ENCODE measurements around the gene PI4KA.

DNA sequence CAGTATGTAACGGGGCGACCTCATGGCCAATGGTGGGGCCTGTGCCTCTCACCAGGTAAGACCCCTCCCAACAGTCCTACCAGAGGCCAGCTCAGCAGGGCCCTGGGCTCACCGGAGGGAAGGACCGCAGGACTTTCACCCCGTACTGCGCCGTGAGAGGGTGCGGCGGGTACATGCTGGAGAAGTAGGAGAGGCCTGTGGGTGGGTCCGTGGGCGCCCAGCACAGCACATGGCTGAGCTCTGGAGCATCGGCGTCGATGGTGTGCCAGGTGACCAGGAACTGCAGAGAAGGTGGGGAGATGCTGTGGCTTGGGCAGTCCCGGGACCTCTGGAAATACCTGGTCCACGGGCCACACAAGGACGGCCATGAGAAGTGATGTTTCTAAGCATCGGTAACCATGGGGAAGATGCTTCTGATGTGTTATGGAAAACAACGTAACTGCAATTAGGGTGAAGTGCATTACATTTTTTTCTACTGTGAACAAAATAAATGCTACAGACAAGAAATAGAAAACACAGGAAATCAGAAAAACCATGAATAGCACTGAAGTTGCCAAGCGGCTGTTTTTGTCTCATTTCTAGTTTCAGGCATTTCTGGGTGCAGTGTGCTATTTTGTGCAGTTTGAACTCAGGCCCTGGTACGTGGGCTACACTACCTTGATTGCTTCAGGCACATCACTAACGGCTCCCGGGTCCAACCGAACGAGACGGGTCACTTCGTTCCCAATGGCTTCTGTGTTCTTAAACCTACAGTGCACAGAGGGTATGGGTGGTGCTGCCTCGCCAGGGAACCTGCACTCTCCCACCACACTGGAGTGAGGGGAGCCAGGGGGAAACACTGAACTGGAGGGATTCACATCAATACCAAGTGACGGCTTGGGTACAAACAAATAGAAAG, 131.2 kb downstream of the PI4KA start:
- TF ChIP-seq CTCF (IDR thresholded peaks at IDR 0.05) (no peak), TCF7L2 (IDR thresholded peaks at IDR 0.05; ENCODE audit: low read depth, low read length) (no peak)
